T-helper 17 cell (primary cell): Measurements from ENCODE around the gene PLCL2. TPM values are rescaled to one million over a fixed set of nuclear protein-coding genes. Genes with fewer than 3 reads are reported as not detected.

ENCODE experiments used
- ATAC-seq: fragments of 150-1000 bp; cut with Tn5 transposase; 2 replicates; pipeline ENCODE4 v1.10.0; 2021; ENCODE audit warnings: mild to moderate bottlenecking, moderate library complexity
- DNase-seq, 3 donors: peaks; one replicate each; pipeline versions ENCODE4 v3.0.0 to v3.0.0-alpha.2; 2020 to 2021
- H3K9me3 ChIP-seq: one replicate; pipeline ENCODE4 v1.7.0; 2013; ENCODE audit warnings: low read length, mild to moderate bottlenecking; ENCODE audit not compliant: control insufficient read depth, poor library complexity, severe bottlenecking
- H3K27ac Mint-ChIP-seq: one replicate; pipeline ENCODE4 v1.8.0; 2022; ENCODE audit warnings: mild to moderate bottlenecking, moderate library complexity, mixed read lengths
- H3K27me3 Mint-ChIP-seq: one replicate; pipeline ENCODE4 v1.8.0; 2022; ENCODE audit warnings: mixed read lengths
- H3K36me3 Mint-ChIP-seq: one replicate; pipeline ENCODE4 v1.8.0; 2022; ENCODE audit warnings: low read depth, mixed read lengths
- H3K4me1 Mint-ChIP-seq: one replicate; pipeline ENCODE4 v1.8.0; 2022; ENCODE audit warnings: mild to moderate bottlenecking, mixed read lengths
- H3K4me3 Mint-ChIP-seq: one replicate; pipeline ENCODE4 v1.8.0; 2022; ENCODE audit warnings: mild to moderate bottlenecking, moderate library complexity, mixed read lengths
- total RNA-seq, 4 donors: library from RNA in 2 of 4; stranded (reverse) in 2 of 4; gene quantifications; one replicate each; pipeline ENCODE4 v1.2.3 and lab custom pipeline; 2022 to 2026

PLCL2 gene
- total RNA-seq, 2 donors from 2014 or later, result 53.5 to 55.3 TPM

DNA sequence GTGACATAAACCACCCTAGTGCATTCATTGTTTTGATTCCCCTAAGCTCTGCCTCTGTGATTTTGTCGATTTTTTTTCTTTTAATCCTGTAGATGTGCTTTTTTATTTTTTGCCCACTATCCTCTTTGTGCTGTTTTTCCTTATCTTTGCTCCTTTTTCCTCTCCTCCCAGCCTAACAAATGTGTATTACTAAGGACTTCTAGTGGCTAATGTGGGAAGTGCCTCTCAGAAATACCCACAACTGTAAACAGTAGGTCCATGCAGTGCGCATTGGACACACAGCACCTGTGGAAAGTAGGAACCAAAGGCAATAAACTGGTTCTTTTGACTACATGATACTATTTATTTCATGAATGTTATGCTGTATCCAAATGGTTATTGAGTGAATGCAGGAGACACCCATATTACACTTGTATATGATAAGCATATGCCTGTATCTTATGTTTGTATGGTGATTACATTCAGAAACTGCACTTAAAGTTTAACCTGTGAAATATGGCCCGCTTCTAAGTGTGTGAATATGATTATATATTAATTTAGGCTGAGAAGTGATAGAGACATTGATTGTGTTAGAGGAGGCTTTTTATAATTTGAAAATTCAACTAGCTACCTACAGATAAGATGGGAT is 147.8 kb downstream of the PLCL2 start:
- ATAC-seq (no peak), DNase-seq (no peak)
- no peak overlapping the region for H3K27ac Mint-ChIP-seq
- no peaks in the 10 kb centered on the region for H3K9me3 ChIP-seq
- H3K4me1 Mint-ChIP-seq, result peaks cover 48% of the 10 kb centered on the region
- H3K27me3 Mint-ChIP-seq, result no peaks in the 10 kb centered on the region
- H3K4me3 Mint-ChIP-seq, result no peak overlapping the region
- peaks cover 10% of the 10 kb centered on the region for H3K36me3 Mint-ChIP-seq

DNA sequence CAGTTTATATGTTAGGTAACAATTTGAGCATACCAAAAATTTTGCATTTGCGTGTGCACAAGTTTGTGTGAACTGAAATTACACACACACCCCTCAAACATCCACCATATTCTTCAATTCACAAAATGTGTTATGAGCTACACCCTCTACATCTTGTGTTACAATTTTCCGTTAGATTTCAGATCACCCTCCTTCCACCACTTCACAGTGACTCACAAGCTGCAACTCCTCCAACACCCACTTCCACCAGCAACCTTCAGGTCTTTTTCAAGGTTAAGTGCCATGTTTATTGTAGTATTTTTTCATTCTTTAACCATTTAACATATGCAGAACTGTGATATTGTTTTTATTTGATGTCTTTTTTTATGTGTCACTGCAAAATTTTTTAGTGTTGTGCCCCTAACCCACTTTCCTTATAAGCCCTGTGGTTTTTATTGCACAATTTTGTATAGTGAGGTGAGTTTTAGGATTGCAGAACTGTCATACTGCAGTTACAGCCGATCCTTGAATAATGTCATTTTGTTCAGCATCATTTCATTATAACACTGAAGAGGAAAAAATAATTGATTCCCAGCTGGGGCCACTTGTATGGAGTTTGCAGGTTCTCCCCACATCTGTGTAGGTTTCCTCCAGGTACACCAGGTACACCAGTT is 148.9 kb downstream of the PLCL2 start:
- no peak for ATAC-seq

GRCh38 chr3:17035033-17035432 is 150.3 kb downstream of the PLCL2 start:
- H3K4me3 Mint-ChIP-seq, result no peak overlapping the region
- H3K27me3 Mint-ChIP-seq, result no peaks in the 10 kb centered on the region
- no peak for ATAC-seq
- DNase-seq, result no peak
- H3K4me1 Mint-ChIP-seq, result peaks cover 40% of the 10 kb centered on the region
- H3K9me3 ChIP-seq, result no peaks in the 10 kb centered on the region
- H3K36me3 Mint-ChIP-seq, result peaks cover 10% of the 10 kb centered on the region
- no peak overlapping the region for H3K27ac Mint-ChIP-seq

More for the DNA sequence above, 148.9 kb downstream of the PLCL2 start:
- no peak for DNase-seq
- Mint-ChIP-seq H3K4me1 (peaks cover 45% of the 10 kb centered on the region), H3K4me3 (no peak overlapping the region), H3K27ac (peak overlapping the region; percentile 51), H3K36me3 (peaks cover 10% of the 10 kb centered on the region), H3K27me3 (no peaks in the 10 kb centered on the region)
- no peaks in the 10 kb centered on the region for H3K9me3 ChIP-seq

- no peak overlapping the region for H3K4me3 Mint-ChIP-seq
- H3K4me1 Mint-ChIP-seq, result peaks cover 36% of the 10 kb centered on the region
- no peaks in the 10 kb centered on the region for H3K27me3 Mint-ChIP-seq
Measured at GRCh38 chr3:17035966-17036365, 151.2 kb downstream of the PLCL2 start.

GRCh38 chr3:17038141-17038540 is 153.4 kb downstream of the PLCL2 start:
- ATAC-seq, result no peak
- H3K27me3 Mint-ChIP-seq, result no peaks in the 10 kb centered on the region
- no peaks in the 10 kb centered on the region for H3K9me3 ChIP-seq
- H3K27ac Mint-ChIP-seq, result no peak overlapping the region
- H3K4me3 Mint-ChIP-seq, result no peak overlapping the region
- H3K36me3 Mint-ChIP-seq, result peaks cover 10% of the 10 kb centered on the region
- peaks cover 25% of the 10 kb centered on the region for H3K4me1 Mint-ChIP-seq
- no peak for DNase-seq

More at GRCh38 chr3:17035966-17036365, 151.2 kb downstream of the PLCL2 start:
- Mint-ChIP-seq H3K27ac (no peak overlapping the region), H3K36me3 (peaks cover 10% of the 10 kb centered on the region)
- H3K9me3 ChIP-seq, result no peaks in the 10 kb centered on the region
- ATAC-seq (no peak), DNase-seq (no peak)

DNA sequence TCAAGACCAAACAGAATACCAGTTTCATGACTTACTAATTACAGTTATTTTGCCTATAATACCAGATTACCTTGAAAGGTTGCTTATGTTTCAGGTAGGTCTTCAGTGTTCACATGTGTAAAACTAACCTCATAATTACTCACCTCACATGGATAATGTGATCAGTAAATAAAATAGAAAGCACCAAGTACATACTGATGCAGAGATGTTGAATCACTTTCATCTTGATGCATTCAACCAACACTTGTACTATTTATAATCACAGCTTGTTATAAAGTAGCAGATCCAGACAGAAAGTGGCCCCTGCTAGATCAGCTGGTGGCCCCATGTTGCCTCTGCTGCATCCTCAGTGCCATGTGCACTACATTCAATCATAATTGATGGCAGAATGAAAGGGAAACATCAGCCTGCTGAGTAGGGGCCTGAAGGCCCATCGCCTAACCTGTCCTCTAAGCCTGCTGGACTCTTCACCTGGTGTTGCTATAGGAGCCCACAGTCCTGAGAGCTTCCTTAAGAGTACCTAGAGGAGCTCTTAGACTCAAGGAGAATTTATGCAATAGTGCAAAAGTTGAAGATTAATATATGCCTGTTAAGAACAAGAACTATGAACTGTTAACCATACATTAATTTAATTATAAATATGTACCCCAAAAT is 154.3 kb downstream of the PLCL2 start:
- no peak for ATAC-seq
- Mint-ChIP-seq H3K27ac (peak overlapping the region; percentile 37), H3K4me1 (peaks cover 27% of the 10 kb centered on the region)

GRCh38 chr3:17039594-17039993 is 154.8 kb downstream of the PLCL2 start:
- Mint-ChIP-seq H3K27me3 (no peaks in the 10 kb centered on the region), H3K36me3 (peaks cover 12% of the 10 kb centered on the region), H3K27ac (peak overlapping the region; percentile 37), H3K4me3 (no peak overlapping the region), H3K4me1 (peaks cover 30% of the 10 kb centered on the region)
- no peaks in the 10 kb centered on the region for H3K9me3 ChIP-seq
- ATAC-seq (peak; percentile 74), DNase-seq (no peak)

More for the DNA sequence above, 154.3 kb downstream of the PLCL2 start:
- no peak for DNase-seq
- H3K4me3 Mint-ChIP-seq, result no peak overlapping the region
- H3K9me3 ChIP-seq, result no peaks in the 10 kb centered on the region
- no peaks in the 10 kb centered on the region for H3K27me3 Mint-ChIP-seq
- H3K36me3 Mint-ChIP-seq, result peaks cover 13% of the 10 kb centered on the region

GRCh38 chr3:17040322-17040989 is 155.7 kb downstream of the PLCL2 start:
- DNase-seq, result no peak
- H3K36me3 Mint-ChIP-seq, result peaks cover 7% of the 10 kb centered on the region
- H3K27me3 Mint-ChIP-seq, result no peaks in the 10 kb centered on the region
- no peak overlapping the region for H3K27ac Mint-ChIP-seq
- ATAC-seq, result no peak
- H3K4me1 Mint-ChIP-seq, result peaks cover 28% of the 10 kb centered on the region
- H3K4me3 Mint-ChIP-seq, result no peak overlapping the region
- no peaks in the 10 kb centered on the region for H3K9me3 ChIP-seq

- Mint-ChIP-seq H3K4me3 (no peak overlapping the region), H3K36me3 (peaks cover 10% of the 10 kb centered on the region), H3K27me3 (no peaks in the 10 kb centered on the region), H3K4me1 (peaks cover 29% of the 10 kb centered on the region), H3K27ac (no peak overlapping the region)
- H3K9me3 ChIP-seq, result no peaks in the 10 kb centered on the region
- ATAC-seq (no peak), DNase-seq (no peak)
Measured at GRCh38 chr3:17040990-17041377, 156.2 kb downstream of the PLCL2 start.

DNA sequence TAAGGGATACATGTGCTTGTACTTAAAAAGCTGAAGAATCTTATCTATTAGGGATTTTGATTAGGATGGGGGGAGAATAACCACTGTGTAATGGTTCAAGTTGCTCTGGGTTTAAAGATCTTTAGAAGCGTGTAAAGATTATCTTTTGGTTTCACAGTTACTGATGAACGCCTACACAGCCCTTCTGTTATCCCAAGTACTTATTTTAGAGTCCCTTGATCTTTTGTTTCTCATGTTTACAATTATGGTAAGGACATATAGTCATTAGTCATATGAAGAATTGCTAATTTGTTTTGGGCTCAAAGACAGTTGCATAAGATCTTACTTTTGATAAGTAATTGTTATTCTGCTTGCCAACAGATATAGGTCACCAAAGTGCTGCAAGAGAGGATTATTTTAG is 160.1 kb downstream of the PLCL2 start:
- DNase-seq (no peak), ATAC-seq (no peak)
- Mint-ChIP-seq H3K27me3 (no peaks in the 10 kb centered on the region), H3K27ac (no peak overlapping the region), H3K4me3 (no peak overlapping the region), H3K36me3 (peaks cover 15% of the 10 kb centered on the region), H3K4me1 (peaks cover 23% of the 10 kb centered on the region)
- H3K9me3 ChIP-seq, result peaks cover 2% of the 10 kb centered on the region

GRCh38 chr3:17045705-17046104 is 160.9 kb downstream of the PLCL2 start:
- Mint-ChIP-seq H3K36me3 (peaks cover 15% of the 10 kb centered on the region), H3K27ac (peak overlapping the region; percentile 32), H3K4me3 (no peak overlapping the region), H3K27me3 (no peaks in the 10 kb centered on the region), H3K4me1 (peaks cover 21% of the 10 kb centered on the region)
- ATAC-seq, result no peak
- no peak for DNase-seq
- peaks cover 2% of the 10 kb centered on the region for H3K9me3 ChIP-seq

- no peak overlapping the region for H3K4me3 Mint-ChIP-seq
- ATAC-seq (no peak), DNase-seq (no peak)
- H3K27ac Mint-ChIP-seq, result peak overlapping the region; percentile 32
- peaks cover 17% of the 10 kb centered on the region for H3K36me3 Mint-ChIP-seq
- H3K9me3 ChIP-seq, result peaks cover 2% of the 10 kb centered on the region
- peaks cover 19% of the 10 kb centered on the region for H3K4me1 Mint-ChIP-seq
- H3K27me3 Mint-ChIP-seq, result no peaks in the 10 kb centered on the region
Measured at GRCh38 chr3:17046623-17047022, 161.9 kb downstream of the PLCL2 start.

- peaks cover 2% of the 10 kb centered on the region for H3K9me3 ChIP-seq
- H3K27ac Mint-ChIP-seq, result peak overlapping the region; percentile 32
- no peak overlapping the region for H3K4me3 Mint-ChIP-seq
- no peak for ATAC-seq
- no peak for DNase-seq
- H3K27me3 Mint-ChIP-seq, result no peaks in the 10 kb centered on the region
- H3K4me1 Mint-ChIP-seq, result peaks cover 19% of the 10 kb centered on the region
- H3K36me3 Mint-ChIP-seq, result peaks cover 17% of the 10 kb centered on the region
Measured at GRCh38 chr3:17047162-17047561, 162.4 kb downstream of the PLCL2 start.
